GM23248 (cell line): ENCODE measurements around the gene EPB41L4B.

Experiments
- EZH2 ChIP-seq: fragments of 200-600 bp; sonication (generic); IDR thresholded peaks from 2 replicates; pipeline ENCODE4 v1.6.1; 2018; ENCODE audit warnings: antibody characterized with exemption, mild to moderate bottlenecking; ENCODE audit not compliant: insufficient read depth, poor library complexity, severe bottlenecking
- EZH2phosphoT487 ChIP-seq: fragments of 200-600 bp; sonication (generic); IDR thresholded peaks from 2 replicates; pipeline ENCODE4 v1.6.1; 2018; ENCODE audit warnings: antibody characterized with exemption, moderate library complexity, mild to moderate bottlenecking, low read depth; ENCODE audit not compliant: insufficient read depth

- TF ChIP-seq EZH2phosphoT487: no peak
- no peak for TF ChIP-seq EZH2
These were observed 8.1 kb downstream of the EPB41L4B start for GRCh38 chr9:109312783-109313182.
